ENCODE results near the gene PUS1.

The PUS1 gene

DNA sequence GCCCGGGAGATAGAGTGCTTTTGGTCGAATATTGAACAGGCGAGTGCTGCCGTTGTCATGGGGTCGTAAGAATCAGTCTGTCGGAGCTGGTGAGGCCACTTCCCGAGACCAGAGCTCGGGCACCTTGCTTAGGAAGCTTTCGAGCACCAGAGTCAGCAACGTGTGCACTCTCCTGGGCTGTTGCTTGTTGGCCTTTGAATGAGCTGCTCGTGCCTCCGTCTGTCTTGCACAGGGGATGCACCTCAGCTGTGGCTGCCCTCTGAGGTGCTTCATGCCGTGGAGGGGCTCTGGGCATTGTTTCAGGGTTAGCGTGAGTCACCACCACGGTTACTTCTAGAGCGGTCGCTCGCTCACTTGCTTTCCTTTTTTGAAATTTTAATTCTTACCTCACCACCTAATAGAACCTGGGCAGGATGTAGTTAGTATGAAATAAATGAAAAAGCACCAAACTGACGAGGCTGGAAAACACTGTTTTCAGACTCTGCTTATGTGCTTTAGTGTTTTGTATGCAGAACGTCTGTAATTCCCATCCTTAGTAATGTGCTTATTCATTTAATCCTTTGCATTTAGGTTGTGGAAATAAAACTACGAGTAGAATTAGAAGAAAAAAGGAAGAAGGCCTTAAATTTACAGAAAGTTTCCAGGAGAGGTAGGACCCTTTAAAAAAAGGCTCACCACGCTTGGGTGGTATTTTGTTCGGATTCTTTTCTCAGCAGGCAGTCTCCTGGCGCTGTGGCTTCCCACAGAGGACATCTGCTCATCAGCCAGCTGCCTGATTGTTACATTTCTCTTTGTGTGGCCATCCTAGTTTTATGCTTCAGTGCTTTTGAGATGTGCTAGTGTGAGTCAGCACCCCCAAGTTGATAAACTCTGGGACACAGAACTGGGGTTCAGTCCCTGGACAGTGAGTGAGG is 61.2 kb downstream of the PUS1 start:
- DNase-seq (ENCODE audit: low read depth in 2 of 2), result no peak

GRCh38 chr12:131990980-131991305 is 61.9 kb downstream of the PUS1 start:
- DNase-seq (ENCODE audit: low read depth in 2 of 2), result no peak

DNA sequence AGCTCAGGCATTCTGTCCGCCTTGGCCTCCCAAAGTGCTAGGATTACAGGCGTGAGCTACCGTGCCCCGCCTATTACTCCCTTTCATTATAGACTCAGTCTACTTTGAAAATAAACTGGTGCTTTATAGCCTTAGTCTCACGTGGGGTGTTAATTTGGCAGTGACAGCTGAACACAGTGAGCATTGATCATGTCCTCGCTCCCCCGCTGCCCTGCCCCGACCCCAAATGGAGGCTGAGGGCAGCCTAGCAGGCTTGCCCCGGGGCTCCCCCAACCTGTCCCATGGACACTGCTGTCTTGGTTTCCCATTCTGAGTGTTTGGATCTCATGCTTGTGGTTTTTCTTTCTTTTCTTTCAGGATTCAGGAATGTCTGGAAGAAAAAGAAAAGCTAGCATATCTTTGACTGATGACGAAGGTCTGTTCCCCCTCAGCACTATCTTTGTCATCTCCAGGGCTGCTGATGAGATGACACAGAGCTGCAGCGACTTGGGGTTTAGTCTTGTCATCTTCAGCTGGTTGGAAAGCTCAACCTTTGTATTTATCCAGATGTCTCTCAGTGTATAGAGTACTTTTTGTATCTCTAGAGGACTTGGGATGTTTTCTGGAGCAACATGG is 62.8 kb downstream of the PUS1 start:
- no peak for DNase-seq (ENCODE audit: low read depth in 2 of 2)

DNA sequence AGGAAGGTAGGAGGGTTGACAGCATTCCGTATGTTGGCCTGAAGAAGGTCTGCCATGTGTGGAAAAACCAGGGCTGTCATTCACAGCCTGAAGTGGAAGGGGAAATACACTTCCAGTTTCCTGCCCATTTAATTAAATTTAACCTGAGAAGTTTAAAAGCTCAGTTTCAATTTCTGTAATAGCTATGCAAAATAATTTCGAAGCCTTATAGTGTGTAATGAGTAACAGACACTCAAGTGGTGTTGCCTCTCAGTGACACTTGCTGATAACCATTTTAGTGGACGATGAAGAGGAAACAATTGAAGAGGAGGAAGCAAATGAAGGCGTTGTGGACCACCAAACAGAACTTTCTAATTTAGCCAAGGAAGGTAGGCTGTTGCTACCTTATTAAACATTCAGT is 65.5 kb downstream of the PUS1 start:
- DNase-seq (ENCODE audit: low read depth in 2 of 2), result no peak
